Activated CD4-positive, alpha-beta T cell treated with anti-CD3 and anti-CD28 coated beads, Interleukin-2, amount 10 ng/mL, durations not matched to agents 7 days and 5 days (primary cell): ENCODE results near the gene EXOC6. TPM values are rescaled to one million over a fixed set of nuclear protein-coding genes. Genes with fewer than 3 reads are reported as not detected.

Source experiments
- CTCF ChIA-PET: fragments of 350-600 bp; sonication (Branson Sonifier 250); formaldehyde crosslinking; loops from one replicate; lab custom pipeline; 2021; ENCODE audit warnings: antibody characterized with exemption; lab: Charles Lee
- POLR2A ChIA-PET: fragments of 350-600 bp; sonication (Branson Sonifier 250); formaldehyde crosslinking; loops from one replicate; lab custom pipeline; 2021; ENCODE audit warnings: antibody characterized with exemption; lab: Charles Lee
- DNase-seq: peaks from one replicate; pipeline ENCODE4 v3.0.0-alpha.2; 2020
- H3K27ac Mint-ChIP-seq: one replicate; pipeline ENCODE4 v1.8.0; 2021; ENCODE audit warnings: mild to moderate bottlenecking, moderate library complexity, mixed read lengths
- H3K27me3 Mint-ChIP-seq: one replicate; pipeline ENCODE4 v1.8.0; 2021; ENCODE audit warnings: mixed read lengths
- H3K36me3 Mint-ChIP-seq: one replicate; pipeline ENCODE4 v1.8.0; 2021; ENCODE audit warnings: low read depth, mixed read lengths
- H3K4me1 Mint-ChIP-seq: one replicate; pipeline ENCODE4 v1.8.0; 2021; ENCODE audit warnings: mixed read lengths
- H3K4me3 Mint-ChIP-seq: one replicate; pipeline ENCODE4 v1.8.0; 2021; ENCODE audit warnings: mild to moderate bottlenecking, moderate library complexity, mixed read lengths
- H3K9me3 Mint-ChIP-seq: one replicate; pipeline ENCODE4 v1.8.0; 2021; ENCODE audit warnings: mixed read lengths
- total RNA-seq, 2 experiments: library from RNA; stranded (reverse); gene quantifications; one replicate each; pipeline ENCODE4 v1.2.3, GENCODE V29; 2021

EXOC6 gene
- total RNA-seq, 2 experiments from 2014 or later = 11.8 to 13.6 TPM

GRCh38 chr10:93075369-93076221 is 227.3 kb downstream of the EXOC6 start:
- POLR2A ChIA-PET = no interaction called here
- H3K9me3 Mint-ChIP-seq = no peaks in the 10 kb centered on the region
- CTCF ChIA-PET = interaction anchor here (0.6 to 2.4 kb wide), 5 partner anchors 8 to 283 kb away, joined by 3 to 8 read pairs (median 3); partner anchors contain the start of gene EXOC6

DNA sequence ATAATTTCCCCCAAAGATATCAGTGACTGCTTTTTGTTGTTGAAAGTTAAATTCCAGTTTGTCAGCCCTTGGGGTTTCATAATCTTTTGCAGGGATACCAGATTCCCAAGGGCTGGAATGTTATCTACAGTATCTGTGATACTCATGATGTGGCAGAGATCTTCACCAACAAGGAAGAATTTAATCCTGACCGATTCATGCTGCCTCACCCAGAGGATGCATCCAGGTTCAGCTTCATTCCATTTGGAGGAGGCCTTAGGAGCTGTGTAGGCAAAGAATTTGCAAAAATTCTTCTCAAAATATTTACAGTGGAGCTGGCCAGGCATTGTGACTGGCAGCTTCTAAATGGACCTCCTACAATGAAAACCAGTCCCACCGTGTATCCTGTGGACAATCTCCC is 228.6 kb downstream of the EXOC6 start:
- no peaks in the 10 kb centered on the region for H3K36me3 Mint-ChIP-seq
- peaks cover 24% of the 10 kb centered on the region for H3K4me1 Mint-ChIP-seq
- no peak overlapping the region for H3K27ac Mint-ChIP-seq
- no peaks in the 10 kb centered on the region for H3K9me3 Mint-ChIP-seq
- H3K27me3 Mint-ChIP-seq = peaks cover 78% of the 10 kb centered on the region
- H3K4me3 Mint-ChIP-seq = no peak overlapping the region
- no peak for DNase-seq
- POLR2A ChIA-PET = no interaction called here
- CTCF ChIA-PET = interaction anchor here (1.3 to 2.4 kb wide), 3 partner anchors 12 to 282 kb away, joined by 3 to 8 read pairs (median 4); no protein-coding TSS in a partner anchor

More at GRCh38 chr10:93075369-93076221, 227.3 kb downstream of the EXOC6 start:
- peaks cover 79% of the 10 kb centered on the region for H3K27me3 Mint-ChIP-seq
- no peak overlapping the region for H3K4me3 Mint-ChIP-seq
- H3K4me1 Mint-ChIP-seq = peaks cover 24% of the 10 kb centered on the region
- DNase-seq = no peak
- no peaks in the 10 kb centered on the region for H3K36me3 Mint-ChIP-seq
- H3K27ac Mint-ChIP-seq = no peak overlapping the region

DNA sequence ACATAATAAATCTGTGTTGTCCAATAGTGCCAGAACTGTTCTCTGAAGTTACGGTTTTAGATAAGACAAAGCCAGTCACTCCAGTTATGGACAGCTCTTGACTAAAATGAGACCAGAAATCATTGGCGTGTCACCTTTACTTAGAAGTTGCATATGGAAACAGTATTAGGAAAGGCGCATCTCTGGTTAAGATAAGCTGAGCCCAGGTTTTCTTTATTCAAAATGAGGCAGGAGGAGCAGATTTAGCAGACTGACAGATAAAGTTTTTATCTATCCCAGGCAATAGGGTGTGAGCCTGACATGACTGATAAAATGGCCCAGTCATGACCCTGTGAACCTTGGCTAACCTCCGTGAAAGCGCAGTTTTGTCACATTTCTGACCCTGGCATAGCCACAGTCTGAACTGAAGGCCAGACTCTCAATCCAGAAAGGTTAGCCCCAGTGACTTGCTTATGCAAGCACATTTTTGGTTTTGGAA is 229.6 kb downstream of the EXOC6 start:
- Mint-ChIP-seq H3K9me3 (no peaks in the 10 kb centered on the region), H3K27me3 (peaks cover 68% of the 10 kb centered on the region), H3K27ac (no peak overlapping the region), H3K36me3 (no peaks in the 10 kb centered on the region), H3K4me1 (peaks cover 17% of the 10 kb centered on the region), H3K4me3 (no peak overlapping the region)
- ChIA-PET CTCF (interaction anchor here (1.4 kb wide), 1 partner anchor 11 kb away, joined by 4 read pairs; no protein-coding TSS in a partner anchor), POLR2A (no interaction called here)
- DNase-seq = no peak

DNA sequence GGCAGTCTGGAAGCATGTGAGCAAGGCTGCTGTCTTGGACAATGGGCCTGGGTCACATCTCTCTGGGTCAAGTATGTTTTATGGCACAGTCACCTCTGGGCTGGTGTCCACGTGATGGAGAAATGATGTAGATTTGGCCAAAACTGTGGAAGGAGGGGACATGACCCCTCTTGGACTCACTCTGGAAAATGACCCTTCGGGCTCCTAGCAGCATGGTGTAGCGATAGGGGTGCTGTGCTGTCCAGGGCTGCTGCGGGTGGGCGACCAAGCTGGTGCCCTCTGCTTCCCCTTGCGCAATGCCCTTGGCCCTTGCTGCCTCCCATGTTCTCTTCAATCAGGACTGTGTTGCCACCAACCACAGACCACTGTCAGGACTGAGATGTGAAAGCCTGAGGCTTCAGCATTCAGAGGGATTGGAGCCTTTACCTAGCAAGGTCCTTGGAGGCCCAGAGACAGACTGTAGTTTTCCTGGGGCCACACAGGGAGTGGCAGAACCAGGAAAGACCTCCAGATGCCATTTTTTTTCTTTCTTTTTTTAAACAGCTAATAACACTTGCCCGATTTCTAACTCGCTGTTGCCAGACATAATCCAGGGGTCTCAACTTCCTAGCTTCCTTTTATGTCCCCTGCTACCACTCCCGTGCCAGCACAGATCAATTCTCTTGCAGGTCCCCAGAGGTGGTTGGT is 231.5 kb downstream of the EXOC6 start:
- Mint-ChIP-seq H3K27ac (no peak overlapping the region), H3K9me3 (no peaks in the 10 kb centered on the region), H3K4me1 (peaks cover 6% of the 10 kb centered on the region), H3K4me3 (no peak overlapping the region), H3K27me3 (peaks cover 57% of the 10 kb centered on the region), H3K36me3 (no peaks in the 10 kb centered on the region)
- no peak for DNase-seq
- ChIA-PET CTCF (interaction anchor here (0.6 to 1.1 kb wide), 3 partner anchors 26 to 272 kb away, joined by 3 to 4 read pairs (median 4); no protein-coding TSS in a partner anchor), POLR2A (no interaction called here)

- no peaks in the 10 kb centered on the region for H3K36me3 Mint-ChIP-seq
- H3K27me3 Mint-ChIP-seq = peaks cover 50% of the 10 kb centered on the region
- peaks cover 2% of the 10 kb centered on the region for H3K4me1 Mint-ChIP-seq
- DNase-seq = peak; percentile 59
- ChIA-PET POLR2A (no interaction called here), CTCF (interaction anchor here (0.6 to 1.1 kb wide), 4 partner anchors 18 to 272 kb away, joined by 3 to 4 read pairs (median 4); no protein-coding TSS in a partner anchor)
- H3K27ac Mint-ChIP-seq = no peak overlapping the region
- no peaks in the 10 kb centered on the region for H3K9me3 Mint-ChIP-seq
- H3K4me3 Mint-ChIP-seq = no peak overlapping the region
Measured at GRCh38 chr10:93080350-93081046, 232.2 kb downstream of the EXOC6 start.

GRCh38 chr10:93081318-93081717 is 233.0 kb downstream of the EXOC6 start:
- ChIA-PET CTCF (interaction anchor here (1.1 kb wide), 1 partner anchor 19 kb away, joined by 4 read pairs; no protein-coding TSS in a partner anchor), POLR2A (no interaction called here)
- no peaks in the 10 kb centered on the region for H3K4me1 Mint-ChIP-seq
- H3K4me3 Mint-ChIP-seq = no peak overlapping the region
- no peak overlapping the region for H3K27ac Mint-ChIP-seq
- DNase-seq = no peak
- no peaks in the 10 kb centered on the region for H3K36me3 Mint-ChIP-seq
- H3K27me3 Mint-ChIP-seq = peaks cover 47% of the 10 kb centered on the region
- no peaks in the 10 kb centered on the region for H3K9me3 Mint-ChIP-seq

- POLR2A ChIA-PET = no interaction called here
- H3K4me3 Mint-ChIP-seq = no peak overlapping the region
- H3K36me3 Mint-ChIP-seq = no peaks in the 10 kb centered on the region
- peaks cover 41% of the 10 kb centered on the region for H3K27me3 Mint-ChIP-seq
- H3K27ac Mint-ChIP-seq = no peak overlapping the region
- H3K4me1 Mint-ChIP-seq = no peaks in the 10 kb centered on the region
- no peaks in the 10 kb centered on the region for H3K9me3 Mint-ChIP-seq
- no peak for DNase-seq
- CTCF ChIA-PET = interaction anchor here (0.7 kb wide), 1 partner anchor 9 kb away, joined by 3 read pairs; no protein-coding TSS in a partner anchor
Measured at GRCh38 chr10:93081834-93082233, 233.5 kb downstream of the EXOC6 start.

DNA sequence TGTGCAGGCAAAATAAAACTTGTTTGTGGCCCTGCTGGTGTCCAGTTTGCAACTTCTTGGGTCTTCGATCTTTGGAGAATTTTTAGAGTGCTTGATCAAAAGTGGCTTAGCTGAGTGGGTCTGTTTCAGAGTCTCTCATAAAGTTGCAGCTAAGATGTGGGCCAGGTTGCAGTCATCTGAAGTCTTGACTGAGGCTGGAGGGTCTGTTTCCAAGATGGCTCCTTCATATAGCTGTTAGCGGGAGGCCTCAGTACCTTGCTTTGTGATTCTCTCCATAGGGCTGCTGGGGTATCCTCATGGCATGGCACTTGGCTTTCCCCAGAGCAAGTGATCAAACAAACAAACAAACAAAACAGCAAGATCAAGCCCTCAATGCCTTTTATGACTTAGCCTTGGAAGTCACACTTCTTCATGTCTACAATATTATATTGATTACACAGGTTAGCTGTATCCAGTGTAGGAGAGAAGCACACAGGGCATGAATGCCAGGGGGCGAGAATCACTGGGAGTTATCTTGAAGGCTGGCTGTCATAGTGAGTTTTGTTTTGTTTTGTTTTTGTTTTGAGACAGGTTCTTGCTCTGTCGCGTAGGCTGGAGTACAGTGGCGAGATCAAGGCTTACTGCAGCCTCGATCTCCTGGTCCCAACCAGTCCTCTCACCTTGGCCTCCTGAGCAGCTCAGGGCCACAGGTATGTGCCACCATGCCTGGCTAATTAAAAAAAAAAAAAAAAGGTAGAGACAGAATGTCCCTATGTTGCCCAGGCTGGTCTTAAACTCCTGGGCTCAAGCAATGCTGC is 235.6 kb downstream of the EXOC6 start:
- ChIA-PET POLR2A (interaction anchor here (0.6 kb wide), 1 partner anchor 232 kb away, joined by 3 read pairs; no protein-coding TSS in a partner anchor), CTCF (no interaction called here)
- no peaks in the 10 kb centered on the region for H3K36me3 Mint-ChIP-seq
- no peak overlapping the region for H3K4me3 Mint-ChIP-seq
- peaks cover 29% of the 10 kb centered on the region for H3K27me3 Mint-ChIP-seq
- H3K4me1 Mint-ChIP-seq = no peaks in the 10 kb centered on the region
- no peak overlapping the region for H3K27ac Mint-ChIP-seq
- no peaks in the 10 kb centered on the region for H3K9me3 Mint-ChIP-seq
- DNase-seq = no peak

GRCh38 chr10:93085272-93085859 is 237.0 kb downstream of the EXOC6 start:
- Mint-ChIP-seq H3K27me3 (peaks cover 19% of the 10 kb centered on the region), H3K27ac (no peak overlapping the region), H3K4me3 (no peak overlapping the region), H3K9me3 (no peaks in the 10 kb centered on the region), H3K36me3 (no peaks in the 10 kb centered on the region), H3K4me1 (no peaks in the 10 kb centered on the region)
- DNase-seq = no peak
- ChIA-PET CTCF (no interaction called here), POLR2A (no interaction called here)

GRCh38 chr10:93086289-93086688 is 238.0 kb downstream of the EXOC6 start:
- Mint-ChIP-seq H3K36me3 (no peaks in the 10 kb centered on the region), H3K4me3 (no peak overlapping the region), H3K4me1 (no peaks in the 10 kb centered on the region), H3K9me3 (no peaks in the 10 kb centered on the region), H3K27ac (no peak overlapping the region), H3K27me3 (peaks cover 13% of the 10 kb centered on the region)
- ChIA-PET CTCF (no interaction called here), POLR2A (no interaction called here)
- no peak for DNase-seq

DNA sequence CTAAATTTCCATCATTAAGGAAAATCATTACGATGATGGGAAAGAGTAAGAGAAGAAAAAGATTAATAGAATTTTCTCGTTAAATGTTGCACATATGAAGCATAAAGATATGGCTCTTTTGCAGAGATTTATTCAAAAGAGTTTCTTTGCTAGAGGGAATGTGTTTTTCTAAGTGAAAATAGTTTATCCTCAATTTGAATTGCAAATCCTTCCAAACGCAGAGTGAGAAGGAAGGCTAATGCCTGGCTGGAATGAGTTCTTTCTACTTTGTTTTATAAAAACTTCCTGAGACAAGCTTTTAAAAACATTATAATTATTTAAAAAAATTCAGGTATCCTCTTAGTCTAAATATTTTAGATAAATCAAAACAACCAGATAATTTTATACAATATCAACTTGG is 239.5 kb downstream of the EXOC6 start:
- no peak overlapping the region for H3K4me3 Mint-ChIP-seq
- H3K27ac Mint-ChIP-seq = no peak overlapping the region
- no peaks in the 10 kb centered on the region for H3K36me3 Mint-ChIP-seq
- DNase-seq = no peak
- no peaks in the 10 kb centered on the region for H3K9me3 Mint-ChIP-seq
- no peaks in the 10 kb centered on the region for H3K4me1 Mint-ChIP-seq
- peaks cover 13% of the 10 kb centered on the region for H3K27me3 Mint-ChIP-seq
- POLR2A ChIA-PET = no interaction called here
- CTCF ChIA-PET = interaction anchor here (0.6 to 1.7 kb wide), 2 partner anchors 15 to 77 kb away, joined by 3 to 4 read pairs; no protein-coding TSS in a partner anchor
